Osteoblast (primary cell): Measurements from ENCODE around the gene NPHP1. TPM values are rescaled to one million over a fixed set of nuclear protein-coding genes. Genes with fewer than 3 reads are reported as not detected.
A peak's percentile ranks its signal among the peaks of the same experiment; 100 is the strongest.
"Not testable (repeated sequence)": the region's sequence is repeated elsewhere in the genome, so short reads cannot be mapped to it uniquely, and the experiment has no call there.

ENCODE experiments used
- DNase-seq: peaks from one replicate; pipeline ENCODE4 v3.0.0; 2011; ENCODE audit warnings: low spot score, mixed read lengths; ENCODE audit not compliant: insufficient read length; ENCODE audit errors: missing footprints
- H2AFZ ChIP-seq: 2 replicates; pipeline ENCODE4 v1.6.0; 2011; ENCODE audit warnings: mild to moderate bottlenecking, low read length
- H3K27ac ChIP-seq: 2 replicates; pipeline ENCODE4 v1.5.1; 2011; ENCODE audit warnings: mild to moderate bottlenecking, low read depth, low read length, moderate library complexity
- H3K27me3 ChIP-seq: 2 replicates; pipeline ENCODE4 v1.6.0; 2012; ENCODE audit warnings: mild to moderate bottlenecking, control low read depth, inconsistent platforms, low read length, moderate library complexity; ENCODE audit not compliant: insufficient read depth
- H3K36me3 ChIP-seq: 2 replicates; pipeline ENCODE4 v1.5.1; 2011; ENCODE audit warnings: mild to moderate bottlenecking, low read length, control low read depth, moderate library complexity; ENCODE audit not compliant: insufficient read depth
- H3K4me1 ChIP-seq: 2 replicates; pipeline ENCODE4 v1.5.1; 2011; ENCODE audit warnings: mild to moderate bottlenecking, low read length, control low read depth, moderate library complexity; ENCODE audit not compliant: insufficient read depth
- H3K4me2 ChIP-seq: 2 replicates; pipeline ENCODE4 v1.6.0; 2011; ENCODE audit warnings: mild to moderate bottlenecking, low read length; ENCODE audit not compliant: insufficient read depth
- H3K4me3 ChIP-seq: fragments of 200-600 bp; sonication (generic); 3 replicates; pipeline ENCODE4 v1.5.1; 2012; ENCODE audit warnings: mild to moderate bottlenecking, low read length, inconsistent platforms; ENCODE audit not compliant: insufficient read depth
- H3K79me2 ChIP-seq: 2 replicates; pipeline ENCODE4 v1.6.0; 2012; ENCODE audit warnings: mild to moderate bottlenecking, low read length, control low read depth, inconsistent platforms; ENCODE audit not compliant: insufficient read depth
- H3K9me3 ChIP-seq: 2 replicates; pipeline ENCODE4 v1.5.1; 2011; ENCODE audit warnings: low read depth, low read length, control low read depth
- H4K20me1 ChIP-seq: 2 replicates; pipeline ENCODE4 v1.6.0; 2012; ENCODE audit warnings: mild to moderate bottlenecking, low read length, control low read depth; ENCODE audit not compliant: insufficient read depth
- total RNA-seq: library from RNA; depleted of rRNA; stranded (reverse); fragments of >200 nt; gene quantifications from 2 replicates; pipeline ENCODE4 v1.2.3, GENCODE V29; 2012
- TF ChIP-seq, protein P1 (sequence below): IDR thresholded peaks from 2 replicates; pipeline ENCODE4 v1.5.1; 2011; ENCODE audit warnings: mild to moderate bottlenecking, low read depth, low read length, moderate library complexity; ENCODE audit errors: extremely low read depth

Gene NPHP1
- total RNA-seq, 1 donor: 7.6 TPM

DNA sequence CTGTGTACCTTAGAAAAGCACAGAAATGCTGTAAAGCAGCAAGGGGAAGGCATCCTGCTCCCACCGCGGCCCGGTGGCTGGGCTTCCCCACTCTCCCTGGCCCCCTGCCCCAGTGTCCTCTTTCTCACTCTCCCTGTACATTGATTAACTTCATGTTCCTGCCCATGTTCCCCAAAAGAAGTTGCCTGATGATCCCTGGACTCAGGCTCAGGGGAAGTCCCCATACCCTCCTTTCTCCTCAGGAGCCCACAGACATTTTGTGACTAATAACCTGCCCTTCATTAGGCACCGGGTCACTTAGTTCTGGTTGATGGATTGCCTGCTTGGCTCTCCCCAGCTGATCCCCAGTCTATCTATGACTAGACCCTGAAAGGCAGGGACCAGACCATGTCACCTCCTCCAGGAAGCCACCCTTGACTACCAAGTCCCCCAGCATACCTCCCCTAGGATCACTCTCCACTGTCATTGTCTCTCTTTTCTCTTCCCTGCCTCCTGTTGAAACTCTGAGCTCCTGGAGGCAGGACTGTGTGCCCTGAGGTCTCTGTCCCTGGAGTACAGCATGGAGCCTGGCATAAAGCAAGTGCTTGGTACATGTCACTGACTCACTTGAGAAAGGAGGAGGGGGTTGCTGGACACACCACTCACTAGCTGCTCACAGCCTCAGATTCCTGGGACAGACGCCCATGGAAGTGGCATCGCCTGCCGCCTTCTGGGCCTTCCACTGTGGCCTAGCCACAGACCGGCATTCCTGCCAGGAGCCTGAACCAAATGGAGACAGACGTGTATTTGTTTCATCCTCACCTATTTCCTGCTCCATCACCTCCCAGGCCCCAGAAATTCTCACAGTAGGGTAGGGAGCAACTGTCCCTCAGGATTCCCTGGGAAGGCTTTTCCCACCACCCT, 102.7 kb downstream of the NPHP1 start:
- no peak for DNase-seq

DNA sequence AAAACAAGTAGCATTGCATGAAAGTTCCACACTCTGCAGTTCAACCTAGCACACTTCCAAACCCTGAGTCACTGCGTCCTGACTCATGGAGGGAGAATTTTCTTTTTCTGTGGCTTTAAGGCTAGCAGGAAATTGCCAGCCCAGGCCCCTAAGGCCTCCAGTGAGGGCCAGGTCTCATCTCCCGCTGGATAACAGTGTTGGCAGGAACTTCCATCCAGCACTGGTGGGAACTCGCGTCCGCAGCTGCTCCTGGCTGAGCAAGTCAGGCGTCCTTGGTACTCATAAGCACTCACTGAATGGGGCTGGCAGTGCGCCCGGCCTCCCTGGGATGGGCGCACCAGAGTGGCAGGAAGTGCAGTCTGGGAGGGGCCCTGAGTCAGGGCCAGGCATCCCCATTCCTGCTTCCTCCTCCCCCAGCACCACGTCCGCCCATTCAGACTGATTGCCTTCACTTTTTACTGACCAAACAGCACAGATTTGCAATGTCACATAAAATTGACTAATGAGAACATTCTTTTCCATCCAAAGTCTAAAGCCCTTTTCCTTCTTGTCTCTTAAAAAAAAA, 103.5 kb downstream of the NPHP1 start:
- peaks cover 37% of the 10 kb centered on the region for H3K4me1 ChIP-seq
- H3K27ac ChIP-seq: peak overlapping the region; percentile 98
- DNase-seq: peak; percentile 95
- H4K20me1 ChIP-seq: no peaks in the 10 kb centered on the region
- no peaks in the 10 kb centered on the region for H3K79me2 ChIP-seq
- TF ChIP-seq, protein P1, sequence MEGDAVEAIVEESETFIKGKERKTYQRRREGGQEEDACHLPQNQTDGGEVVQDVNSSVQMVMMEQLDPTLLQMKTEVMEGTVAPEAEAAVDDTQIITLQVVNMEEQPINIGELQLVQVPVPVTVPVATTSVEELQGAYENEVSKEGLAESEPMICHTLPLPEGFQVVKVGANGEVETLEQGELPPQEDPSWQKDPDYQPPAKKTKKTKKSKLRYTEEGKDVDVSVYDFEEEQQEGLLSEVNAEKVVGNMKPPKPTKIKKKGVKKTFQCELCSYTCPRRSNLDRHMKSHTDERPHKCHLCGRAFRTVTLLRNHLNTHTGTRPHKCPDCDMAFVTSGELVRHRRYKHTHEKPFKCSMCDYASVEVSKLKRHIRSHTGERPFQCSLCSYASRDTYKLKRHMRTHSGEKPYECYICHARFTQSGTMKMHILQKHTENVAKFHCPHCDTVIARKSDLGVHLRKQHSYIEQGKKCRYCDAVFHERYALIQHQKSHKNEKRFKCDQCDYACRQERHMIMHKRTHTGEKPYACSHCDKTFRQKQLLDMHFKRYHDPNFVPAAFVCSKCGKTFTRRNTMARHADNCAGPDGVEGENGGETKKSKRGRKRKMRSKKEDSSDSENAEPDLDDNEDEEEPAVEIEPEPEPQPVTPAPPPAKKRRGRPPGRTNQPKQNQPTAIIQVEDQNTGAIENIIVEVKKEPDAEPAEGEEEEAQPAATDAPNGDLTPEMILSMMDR: no peak
- H3K27me3 ChIP-seq: no peaks in the 10 kb centered on the region
- peak overlapping the region; percentile 66 for H3K4me2 ChIP-seq
- H3K9me3 ChIP-seq: no peaks in the 10 kb centered on the region
- H3K36me3 ChIP-seq: no peaks in the 10 kb centered on the region
- peak overlapping the region; percentile 20 for H3K4me3 ChIP-seq
- H2AFZ ChIP-seq: peak overlapping the region; percentile 52

More for the DNA sequence above, 102.7 kb downstream of the NPHP1 start:
- Histone ChIP-seq H3K27me3 (no peaks in the 10 kb centered on the region), H3K79me2 (no peaks in the 10 kb centered on the region), H3K4me2 (peak overlapping the region; percentile 66), H4K20me1 (no peaks in the 10 kb centered on the region), H3K4me1 (peaks cover 45% of the 10 kb centered on the region), H2AFZ (peak overlapping the region; percentile 52), H3K4me3 (peak overlapping the region; percentile 20), H3K27ac (peak overlapping the region; percentile 98), H3K36me3 (no peaks in the 10 kb centered on the region), H3K9me3 (no peaks in the 10 kb centered on the region)
- TF ChIP-seq, protein P1: no peak

DNA sequence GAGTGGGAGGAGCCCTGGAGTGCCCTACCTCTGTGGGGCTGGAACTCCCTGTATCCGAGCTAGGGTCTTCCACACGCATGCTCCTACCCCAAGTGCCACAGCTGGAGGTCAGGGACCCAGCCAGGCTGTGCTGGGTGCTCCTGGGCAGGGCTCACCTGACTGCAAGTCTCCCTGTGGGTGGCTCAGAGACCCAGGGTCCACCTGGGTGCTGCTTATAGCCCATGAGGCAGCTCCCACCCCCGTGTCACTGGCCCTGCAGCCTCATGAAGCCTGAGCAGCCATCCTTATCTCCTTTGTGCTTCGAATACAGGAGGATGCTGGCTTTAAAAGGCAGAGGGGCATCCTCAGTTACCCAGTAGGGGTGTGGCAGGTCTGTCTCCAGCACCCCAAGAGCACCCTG, 103.9 kb downstream of the NPHP1 start:
- H3K79me2 ChIP-seq, DNase-seq, H3K9me3 ChIP-seq, H3K36me3 ChIP-seq, H3K27me3 ChIP-seq, H4K20me1 ChIP-seq, H3K4me3 ChIP-seq, H2AFZ ChIP-seq: not testable (repeated sequence)
- H3K27ac ChIP-seq: peak overlapping the region; percentile 98
- H3K4me2 ChIP-seq: peak overlapping the region; percentile 66
- H3K4me1 ChIP-seq: peaks cover 33% of the 10 kb centered on the region

DNA sequence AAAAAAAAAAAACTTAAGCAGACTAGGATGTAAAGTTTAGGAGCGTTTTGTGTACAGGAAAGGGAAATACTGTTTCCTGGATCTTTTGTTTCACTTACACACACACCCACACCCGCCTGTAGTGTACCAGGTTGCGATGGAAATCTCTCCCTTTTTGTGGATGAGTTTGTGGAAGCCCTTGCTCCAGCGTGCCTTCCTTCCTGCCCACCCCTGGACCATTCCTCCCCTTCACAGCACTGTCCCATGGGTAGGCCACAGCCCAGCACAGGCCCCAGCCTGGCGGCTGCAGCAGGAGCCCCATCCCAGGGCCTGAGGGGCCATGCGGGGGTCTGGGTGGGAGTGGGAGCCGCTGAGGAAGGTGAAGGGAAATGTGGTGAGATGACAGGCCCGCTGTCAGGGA, 104.3 kb downstream of the NPHP1 start:
- Histone ChIP-seq H4K20me1 (no peaks in the 10 kb centered on the region), H3K4me3 (no peak overlapping the region), H3K27ac (peak overlapping the region; percentile 98), H3K4me2 (no peak overlapping the region), H3K27me3 (no peaks in the 10 kb centered on the region), H3K36me3 (no peaks in the 10 kb centered on the region), H3K79me2 (no peaks in the 10 kb centered on the region), H3K4me1 (peaks cover 29% of the 10 kb centered on the region), H2AFZ (peak overlapping the region; percentile 3), H3K9me3 (no peaks in the 10 kb centered on the region)
- no peak for DNase-seq
- TF ChIP-seq, protein P1: no peak
